Ovary (tissue), 3 donors: Measurements from ENCODE around the gene SLC44A1.

ENCODE experiments used
- CTCF ChIP-seq, 3 donors: fragments of 450-650 bp in 2 of 3; fragments of 200-600 bp in 1 of 3; IDR thresholded peaks; one replicate each; pipeline versions ENCODE4 v1.5.1 to v1.8.0; 2016 to 2022; ENCODE audit warnings: antibody characterized with exemption in 3 of 3, mild to moderate bottlenecking in 1 of 3
- POLR2A ChIP-seq: fragments of 450-650 bp; IDR thresholded peaks from one replicate; pipeline ENCODE4 v1.6.1; 2017; ENCODE audit warnings: antibody characterized with exemption, mild to moderate bottlenecking, moderate library complexity
- donor health status: DM: no; HTN: no; CAD: no.

- TF ChIP-seq CTCF (IDR thresholded peaks at IDR 0.05) (no peak), POLR2A (no peak)
These were observed 53.1 kb downstream of the SLC44A1 start for GRCh38 chr9:105297442-105298075.
